Measurements from ENCODE around the gene FOXP1. TPM values are rescaled to one million over a fixed set of nuclear protein-coding genes. Genes with fewer than 3 reads are reported as not detected.

FOXP1 gene
- polyA plus RNA-seq, 1 experiment, result 56.6 TPM

- CTCF ChIA-PET, result no interaction called here
- Histone ChIP-seq H3K9me3 (ENCODE audit: control insufficient read depth, insufficient read depth, low read length) (no peaks in the 10 kb centered on the region; the same call in 1 of the 2 replicates), H3K27ac (ENCODE audit: low read depth, low read length) (no peak overlapping the region), H3K27me3 (ENCODE audit: control insufficient read depth, insufficient read depth, low read length) (no peaks in the 10 kb centered on the region), H3K4me3 (ENCODE audit: low read depth, low read length) (no peak overlapping the region)
- POLR2A ChIA-PET, result interaction anchor here (0.6 to 0.8 kb wide), 2 partner anchors 74 to 283 kb away, joined by 3 read pairs; no protein-coding TSS in a partner anchor
- no peak for DNase-seq (ENCODE audit: low read depth, low spot score)
- no peak for TF ChIP-seq CTCF (IDR thresholded peaks at IDR 0.05; ENCODE audit: low read depth, low read length)
Observed at GRCh38 chr3:71317140-71317539, 266.4 kb downstream of the FOXP1 start.

- ChIA-PET CTCF (no interaction called here), POLR2A (no interaction called here)
- Histone ChIP-seq H3K9me3 (ENCODE audit: control insufficient read depth, insufficient read depth, low read length) (no peaks in the 10 kb centered on the region; the same call in 1 of the 2 replicates), H3K27me3 (ENCODE audit: control insufficient read depth, insufficient read depth, low read length) (no peaks in the 10 kb centered on the region), H3K27ac (ENCODE audit: low read depth, low read length) (no peak overlapping the region), H3K4me3 (ENCODE audit: low read depth, low read length) (no peak overlapping the region)
- TF ChIP-seq CTCF (IDR thresholded peaks at IDR 0.05; ENCODE audit: low read depth, low read length), result no peak
- no peak for DNase-seq (ENCODE audit: low read depth, low spot score)
Observed at GRCh38 chr3:71316066-71316777, 267.3 kb downstream of the FOXP1 start.

GRCh38 chr3:71315431-71315830, 268.1 kb downstream of the FOXP1 start:
- no peak for TF ChIP-seq CTCF (IDR thresholded peaks at IDR 0.05; ENCODE audit: low read depth, low read length)
- no peaks in the 10 kb centered on the region for H3K27me3 ChIP-seq (ENCODE audit: control insufficient read depth, insufficient read depth, low read length)
- no peak overlapping the region for H3K27ac ChIP-seq (ENCODE audit: low read depth, low read length)
- no peak for DNase-seq (ENCODE audit: low read depth, low spot score)
- CTCF ChIA-PET, result interaction anchor here (0.6 to 1.9 kb wide), 5 partner anchors 81 to 1213 kb away, joined by 3 to 11 read pairs (median 3); no protein-coding TSS in a partner anchor
- no peaks in the 10 kb centered on the region; the same call in 1 of the 2 replicates for H3K9me3 ChIP-seq (ENCODE audit: control insufficient read depth, insufficient read depth, low read length)
- H3K4me3 ChIP-seq (ENCODE audit: low read depth, low read length), result no peak overlapping the region
- POLR2A ChIA-PET, result interaction anchor here (0.6 kb wide), 1 partner anchor 320 kb away, joined by 3 read pairs; no protein-coding TSS in a partner anchor

- no peak for DNase-seq (ENCODE audit: low read depth, low spot score)
- Histone ChIP-seq H3K27ac (ENCODE audit: low read depth, low read length) (no peak overlapping the region), H3K9me3 (ENCODE audit: control insufficient read depth, insufficient read depth, low read length) (no peaks in the 10 kb centered on the region; the same call in 1 of the 2 replicates), H3K27me3 (ENCODE audit: control insufficient read depth, insufficient read depth, low read length) (no peaks in the 10 kb centered on the region), H3K4me3 (ENCODE audit: low read depth, low read length) (no peak overlapping the region)
- TF ChIP-seq CTCF (IDR thresholded peaks at IDR 0.05; ENCODE audit: low read depth, low read length), result no peak
- POLR2A ChIA-PET, result interaction anchor here (0.5 kb wide), 1 partner anchor 192 kb away, joined by 3 read pairs; no protein-coding TSS in a partner anchor
- CTCF ChIA-PET, result interaction anchor here (1.9 kb wide), 1 partner anchor 273 kb away, joined by 11 read pairs; no protein-coding TSS in a partner anchor
Observed at GRCh38 chr3:71313844-71314243, 269.7 kb downstream of the FOXP1 start.

- Histone ChIP-seq H3K27ac (ENCODE audit: low read depth, low read length) (no peak overlapping the region), H3K27me3 (ENCODE audit: control insufficient read depth, insufficient read depth, low read length) (no peaks in the 10 kb centered on the region), H3K9me3 (ENCODE audit: control insufficient read depth, insufficient read depth, low read length) (no peaks in the 10 kb centered on the region; the same call in 1 of the 2 replicates), H3K4me3 (ENCODE audit: low read depth, low read length) (no peak overlapping the region)
- ChIA-PET POLR2A (no interaction called here), CTCF (interaction anchor here (0.6 to 0.8 kb wide), 3 partner anchors 203 to 598 kb away, joined by 3 to 5 read pairs (median 3); no protein-coding TSS in a partner anchor)
- TF ChIP-seq CTCF (IDR thresholded peaks at IDR 0.05; ENCODE audit: low read depth, low read length), result no peak
- DNase-seq (ENCODE audit: low read depth, low spot score), result no peak
Observed at GRCh38 chr3:71312461-71312860, 271.1 kb downstream of the FOXP1 start.

Measured in AG04450 (cell line).